NCI-H1105 (cell line): Measurements from ENCODE around the gene MRPL36.
"Not testable (repeated sequence)": the region's sequence is repeated elsewhere in the genome, so short reads cannot be mapped to it uniquely, and the experiment has no call there.

Source experiments
- DNase-seq: peaks from one replicate; lab custom pipeline; 2025; lab: John Stamatoyannopoulos, UW

The MRPL36 gene

GRCh38 chr5:1815071-1815786 is 15.6 kb upstream of the MRPL36 start:
- no peak for DNase-seq

GRCh38 chr5:1814183-1815020 is 14.8 kb upstream of the MRPL36 start:
- DNase-seq = no peak

GRCh38 chr5:1810581-1811101 is 11.0 kb upstream of the MRPL36 start:
- DNase-seq = no peak

- no peak for DNase-seq
Measured at GRCh38 chr5:1809416-1810035, 9.9 kb upstream of the MRPL36 start.

- DNase-seq = no peak
Measured at GRCh38 chr5:1808439-1808838, 8.8 kb upstream of the MRPL36 start.

- no peak for DNase-seq
Measured at GRCh38 chr5:1807451-1808185, 8.0 kb upstream of the MRPL36 start.

- DNase-seq = no peak
Measured at GRCh38 chr5:1806974-1807373, 7.3 kb upstream of the MRPL36 start.

- DNase-seq = no peak
Measured at GRCh38 chr5:1806199-1806598, 6.6 kb upstream of the MRPL36 start.

GRCh38 chr5:1805736-1806135 is 6.1 kb upstream of the MRPL36 start:
- DNase-seq = no peak

- DNase-seq = no peak
Measured at GRCh38 chr5:1805326-1805725, 5.7 kb upstream of the MRPL36 start.

GRCh38 chr5:1804001-1804690 is 4.5 kb upstream of the MRPL36 start:
- no peak for DNase-seq

GRCh38 chr5:1803192-1803591 is 3.6 kb upstream of the MRPL36 start:
- DNase-seq = no peak

GRCh38 chr5:1801967-1802295 is 2.3 kb upstream of the MRPL36 start:
- peak; percentile 18 for DNase-seq

GRCh38 chr5:1801222-1801966 is 1.8 kb upstream of the MRPL36 start, which contains the start of gene NDUFS6:
TSS of gene NDUFS6 (plus strand) at chr5:1801407. CDS start at chr5:1801418, 11 bp downstream.
- peak; percentile 64 for DNase-seq

- DNase-seq = peak; percentile 43
Measured at GRCh38 chr5:1800472-1801221, 1.0 kb upstream of the MRPL36 start.

GRCh38 chr5:1799110-1799601 is 481 bp downstream of the MRPL36 start:
- no peak for DNase-seq

GRCh38 chr5:1798589-1798988 is 1.0 kb downstream of the MRPL36 start:
- not testable (repeated sequence) for DNase-seq

GRCh38 chr5:1797855-1798254 is 1.8 kb downstream of the MRPL36 start:
- no peak for DNase-seq

GRCh38 chr5:1797103-1797800 is 2.4 kb downstream of the MRPL36 start:
- DNase-seq = no peak
